GM08714 (cell line): ENCODE results near the gene ZNF30.
"Not testable (repeated sequence)": the region's sequence is repeated elsewhere in the genome, so short reads cannot be mapped to it uniquely, and the experiment has no call there.

Source experiments
- H3K4me3 ChIP-seq: fragments of 200-500 bp; sonication (Bioruptor generic); 2 replicates; pipeline ENCODE4 v1.5.1; 2014; ENCODE audit warnings: mild to moderate bottlenecking, low read length, inconsistent platforms
- ZNF274 ChIP-seq: IDR thresholded peaks from 2 replicates; pipeline ENCODE4 v1.6.1; 2012; ENCODE audit warnings: mild to moderate bottlenecking, low read depth, low read length

Gene ZNF30

GRCh38 chr19:34938886-34939285 lies 12.2 kb downstream of the ZNF30 start:
- no peak for TF ChIP-seq ZNF274
- H3K4me3 ChIP-seq: no peak overlapping the region

- no peak overlapping the region for H3K4me3 ChIP-seq
- peak; percentile 84 for TF ChIP-seq ZNF274
These were observed 17.3 kb downstream of the ZNF30 start for GRCh38 chr19:34943861-34944573.

GRCh38 chr19:34953092-34953491 lies 26.4 kb downstream of the ZNF30 start:
- H3K4me3 ChIP-seq: no peak overlapping the region
- no peak for TF ChIP-seq ZNF274

GRCh38 chr19:34957830-34958751 lies 31.4 kb downstream of the ZNF30 start:
- no peak overlapping the region for H3K4me3 ChIP-seq
- TF ChIP-seq ZNF274: no peak

- no peak overlapping the region for H3K4me3 ChIP-seq
- no peak for TF ChIP-seq ZNF274
These were observed 32.3 kb downstream of the ZNF30 start for GRCh38 chr19:34959021-34959420.

DNA sequence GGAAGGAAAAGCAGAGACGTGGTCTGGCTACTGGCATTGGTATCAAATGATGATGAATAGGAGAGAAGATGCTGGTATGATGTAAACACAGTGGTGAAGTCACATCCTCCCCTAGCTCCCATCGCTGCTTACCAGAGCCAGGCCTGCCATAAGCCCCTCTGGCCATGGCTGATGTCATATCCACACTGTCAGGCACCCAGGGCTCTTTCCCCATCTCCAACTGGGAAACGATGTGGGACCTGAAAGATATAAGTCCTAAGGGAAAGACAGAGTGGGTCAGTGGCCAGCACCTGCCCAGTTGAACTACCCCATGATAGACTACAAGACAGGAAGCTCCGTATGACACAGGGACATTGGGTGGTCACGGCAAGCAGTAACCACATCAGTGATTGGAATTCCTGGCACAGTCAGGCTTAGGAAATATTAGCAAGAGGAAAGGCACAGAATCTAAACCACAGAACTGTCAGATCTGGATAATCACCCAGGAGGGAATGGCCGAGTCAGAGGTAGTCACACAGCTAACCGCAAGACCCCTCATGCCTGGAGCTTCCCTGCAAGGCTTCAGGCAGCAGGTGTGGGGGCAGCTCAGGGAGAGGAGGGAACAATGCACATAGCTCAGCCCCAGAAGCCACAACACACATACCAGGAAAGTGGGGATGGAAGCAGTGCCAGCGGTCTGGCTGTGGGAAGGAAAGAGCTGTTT lies 33.6 kb downstream of the ZNF30 start:
- no peak for TF ChIP-seq ZNF274
- H3K4me3 ChIP-seq: no peak overlapping the region

DNA sequence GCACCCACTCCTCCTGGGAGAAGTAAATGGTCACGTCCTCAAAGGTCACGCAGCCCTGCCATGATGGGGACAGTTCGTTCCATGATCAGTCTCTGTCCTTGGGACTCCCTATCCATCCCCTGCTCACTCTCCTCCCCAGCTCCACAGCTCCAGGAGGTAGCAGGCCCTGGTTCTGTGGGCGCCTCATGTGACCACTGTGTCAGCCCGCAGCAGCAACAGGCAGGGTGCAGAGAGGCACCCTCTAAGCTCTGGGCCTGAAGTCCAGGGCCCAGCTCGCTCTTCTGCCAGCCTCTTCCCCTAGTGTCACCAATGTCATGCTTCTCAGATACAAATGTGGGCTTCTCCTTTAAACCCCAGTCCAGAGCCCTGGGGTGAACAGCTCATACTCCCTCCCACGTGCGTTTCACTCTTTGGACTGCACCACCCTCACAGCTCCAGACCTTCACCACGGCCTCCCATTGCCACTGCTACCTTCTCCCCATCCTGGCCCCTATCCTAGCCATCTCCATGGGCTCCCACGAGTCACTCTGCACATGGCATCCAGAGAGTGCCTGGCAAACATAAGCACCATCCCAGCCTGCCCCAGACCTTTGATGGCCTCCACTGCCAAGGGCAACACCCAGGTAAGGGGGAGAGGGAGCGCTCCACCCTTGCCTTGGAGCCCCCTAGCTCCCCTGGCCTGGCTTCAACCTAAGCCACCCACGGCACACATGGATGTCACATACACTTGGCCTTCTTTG lies 34.4 kb downstream of the ZNF30 start:
- H3K4me3 ChIP-seq: no peak overlapping the region
- no peak for TF ChIP-seq ZNF274

DNA sequence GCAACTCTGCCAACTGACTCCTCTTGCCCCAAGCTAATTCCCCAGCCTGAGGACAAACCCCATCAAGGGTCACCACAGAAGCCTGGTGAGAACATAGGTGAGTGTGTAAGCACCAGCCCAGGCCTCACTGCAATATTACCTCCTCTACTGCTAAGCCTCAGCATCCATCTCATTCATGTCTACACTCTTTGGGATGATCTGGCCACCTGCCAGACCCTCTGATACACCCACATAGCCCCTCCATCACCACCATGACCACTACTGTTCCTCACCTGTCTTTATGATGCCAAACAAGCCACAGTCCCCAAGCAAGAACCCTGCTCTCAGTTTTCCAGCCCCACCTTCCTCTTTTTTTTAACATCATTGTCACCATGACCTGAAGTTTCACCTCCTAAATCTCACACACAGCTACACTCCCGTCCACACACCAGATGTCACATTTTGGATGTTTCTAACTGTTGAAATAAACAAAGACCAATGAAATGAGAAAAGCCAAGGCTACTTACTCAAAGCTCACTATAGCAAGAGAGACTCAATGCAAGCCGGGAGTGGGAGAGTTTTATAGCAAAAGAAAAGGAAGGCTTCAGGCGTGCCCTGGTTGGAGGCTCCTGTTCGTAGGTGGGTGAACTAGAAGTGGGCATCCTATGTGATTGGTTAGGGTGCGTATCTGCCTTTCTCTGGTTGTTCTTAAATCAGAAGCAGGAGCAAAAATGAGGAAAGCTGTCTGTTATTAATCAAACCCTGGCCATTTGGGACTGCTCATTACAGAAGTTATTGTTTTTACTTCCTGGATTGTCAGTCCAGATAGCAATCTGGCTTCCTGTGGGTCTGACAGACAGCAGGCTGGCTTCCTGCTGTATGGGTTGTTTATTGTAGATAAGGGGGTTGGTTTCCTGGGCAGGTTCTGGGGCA lies 35.3 kb downstream of the ZNF30 start:
- peak overlapping the region; percentile 95; the same call in 1 of the 2 replicates for H3K4me3 ChIP-seq

DNA sequence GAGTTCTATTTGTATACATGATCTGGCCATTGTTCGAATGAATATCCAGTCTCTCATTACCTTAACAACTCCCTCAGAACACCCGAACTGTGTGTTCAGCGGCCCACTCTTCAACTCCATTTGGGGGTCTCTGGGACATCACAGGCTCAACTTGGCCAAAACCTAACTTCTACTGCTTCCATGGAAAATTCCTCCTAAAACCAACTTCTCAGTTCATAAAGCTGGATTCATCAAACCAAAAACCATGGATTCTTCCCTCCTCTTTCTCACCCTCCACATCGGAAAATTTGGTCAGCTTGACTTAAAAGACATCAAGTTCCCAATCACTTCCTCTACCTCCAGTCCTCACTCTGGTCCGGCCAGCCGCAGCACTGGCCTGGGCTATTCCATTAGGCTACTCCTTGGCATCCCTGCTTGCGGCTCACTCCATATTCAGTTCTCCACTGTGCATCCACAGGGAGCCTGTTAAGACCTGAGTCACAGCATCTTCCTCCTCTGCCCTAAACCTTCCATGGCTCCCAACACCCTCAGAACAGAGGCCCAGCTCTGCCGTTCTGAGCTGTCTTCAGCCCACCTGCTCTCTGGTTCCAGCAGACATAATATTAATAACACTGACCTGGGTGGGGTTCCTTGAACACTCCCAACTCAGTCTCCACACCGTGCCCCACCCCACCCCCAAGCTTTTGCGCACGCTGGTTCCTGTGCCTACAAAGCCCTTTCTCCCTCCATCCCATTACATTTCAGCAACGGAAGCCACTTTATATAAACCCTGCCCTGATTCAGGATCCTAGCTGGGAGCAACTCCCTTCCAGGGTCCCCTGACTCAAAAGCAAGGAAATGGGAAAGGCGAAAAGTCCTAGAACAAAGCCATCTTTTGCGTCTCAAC lies 36.2 kb downstream of the ZNF30 start:
- H3K4me3 ChIP-seq: peak overlapping the region; percentile 95
- TF ChIP-seq ZNF274: no peak

More for the DNA sequence above, 35.3 kb downstream of the ZNF30 start:
- TF ChIP-seq ZNF274: no peak

- TF ChIP-seq ZNF274: no peak
- H3K4me3 ChIP-seq: peak within 1 kb of the TSS; percentile 95
These were observed 37.1 kb downstream of the ZNF30 start, which contains the start of gene ZNF792 for GRCh38 chr19:34963573-34964406. TSS of gene ZNF792 (minus strand) at chr19:34964229. CDS start at chr19:34963662, 567 bp downstream.

- TF ChIP-seq ZNF274: no peak
- no peak overlapping the region; the same call in 1 of the 2 replicates for H3K4me3 ChIP-seq
These were observed 37.9 kb downstream of the ZNF30 start for GRCh38 chr19:34964598-34964997.

DNA sequence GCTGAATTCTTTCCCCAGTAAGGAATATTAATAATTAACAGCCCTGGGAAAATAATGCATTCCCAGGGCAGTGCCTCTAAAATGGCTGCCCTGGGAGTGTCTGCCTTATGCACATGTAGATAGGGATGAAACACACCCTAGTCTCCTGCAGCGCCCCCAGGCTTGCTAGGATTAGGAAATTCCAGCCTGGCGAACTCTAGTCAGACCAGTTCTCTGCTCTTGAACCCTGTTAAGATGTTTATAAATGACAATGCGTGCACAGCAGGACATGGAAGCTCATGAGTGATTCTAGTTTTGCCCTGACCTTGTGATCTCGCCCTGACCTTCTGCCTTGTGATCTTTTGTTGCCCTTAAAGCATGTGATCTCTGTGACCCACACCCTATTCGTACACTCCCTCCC lies 38.8 kb downstream of the ZNF30 start:
- H3K4me3 ChIP-seq: not testable (repeated sequence)
